HepG2 (cell line): Measurements from ENCODE around the gene RPS6KB2. TPM values are rescaled to one million over a fixed set of nuclear protein-coding genes. Genes with fewer than 3 reads are reported as not detected.

Experiments used
- ATAC-seq: fragments of 200-7000 bp; cut with Tn5 transposase; 3 replicates; pipeline ENCODE4 v1.9.1; 2020; ENCODE audit warnings: mild to moderate bottlenecking, moderate library complexity
- BruUV-seq: library from RNA; stranded (reverse); fragments of 400-500 nt; replicated peaks from 2 replicates; lab custom pipeline; 2021; lab: Mats Ljungman, UMichigan
- CTCF ChIA-PET: fragments of 300-600 bp; formaldehyde crosslinking; extraction: SDS; loops from one replicate; lab custom pipeline; 2021; ENCODE audit warnings: low total read pairs, inconsistent platforms, low intra/inter-chr PET ratio; lab: Yijun Ruan, JAX
- POLR2A ChIA-PET: fragments of 350-600 bp; sonication (Branson Sonifier 250); formaldehyde crosslinking; loops from one replicate; lab custom pipeline; 2020; ENCODE audit warnings: antibody characterized with exemption, inconsistent platforms; lab: Yijun Ruan, JAX
- DNase-seq: peaks from one replicate; pipeline ENCODE4 v3.0.0-alpha.2; 2015; ENCODE audit warnings: low spot score
- FAIRE-seq: peaks from 3 replicates; lab custom pipeline; 2011; peaks lifted over from hg19 to GRCh38; lab: Jason Lieb, UNC
- H2AFZ ChIP-seq: one replicate; pipeline ENCODE4 v1.6.1; 2011; ENCODE audit warnings: low read length, inconsistent platforms
- H3K27ac ChIP-seq: fragments of 300-600 bp; 3 replicates; pipeline ENCODE4 v1.8.0; 2011; ENCODE audit warnings: mixed run types, mild to moderate bottlenecking, mixed read lengths, low read length, inconsistent platforms; ENCODE audit not compliant: insufficient read depth; ENCODE audit errors: extremely low read length
- H3K27me3 ChIP-seq, 2 experiments: fragments of 200-600 bp in 1 of 2; 2 replicates in 1 of 2; 3 replicates in 1 of 2; pipeline versions ENCODE4 v1.6.0 to v1.8.0; 2011; ENCODE audit warnings: low read length in 2 of 2, mild to moderate bottlenecking in 2 of 2, moderate library complexity in 2 of 2, inconsistent platforms in 1 of 2; ENCODE audit not compliant: insufficient read depth in 2 of 2, control insufficient read depth in 1 of 2
- H3K36me3 ChIP-seq, 2 experiments: fragments of 200-600 bp in 1 of 2; replicated peaks in 1 of 2; 2 replicates in 1 of 2; 3 replicates in 1 of 2; pipeline versions ENCODE4 v1.5.1 to v1.8.0; 2011; ENCODE audit warnings: low read length in 2 of 2, inconsistent platforms in 1 of 2; ENCODE audit not compliant: insufficient read depth in 2 of 2, control insufficient read depth in 1 of 2
- H3K4me1 ChIP-seq: 2 replicates; pipeline ENCODE4 v1.5.1; 2012; ENCODE audit warnings: low read length, inconsistent platforms; ENCODE audit not compliant: insufficient read depth
- H3K4me2 ChIP-seq: 2 replicates; pipeline ENCODE4 v1.6.0; 2011; ENCODE audit warnings: low read depth, low read length, inconsistent platforms
- H3K4me3 ChIP-seq, 3 experiments: fragments of 200-600 bp in 1 of 3; sonication (generic), shearing (Covaris generic) in 1 of 3; replicated peaks in 1 of 3; 2 replicates each; pipeline ENCODE4 v1.5.1; 2011 to 2016; ENCODE audit warnings: low read length in 3 of 3, inconsistent platforms in 2 of 3, low read depth in 2 of 3, mild to moderate bottlenecking in 2 of 3, control low read depth in 1 of 3, mixed read lengths in 1 of 3; ENCODE audit not compliant: insufficient read depth in 1 of 3
- H3K79me2 ChIP-seq: one replicate; pipeline ENCODE4 v1.6.1; 2011; ENCODE audit warnings: low read length, inconsistent platforms; ENCODE audit not compliant: insufficient read depth
- H3K9ac ChIP-seq: 2 replicates; pipeline ENCODE4 v1.6.0; 2011; ENCODE audit warnings: mild to moderate bottlenecking, low read depth, low read length, inconsistent platforms; ENCODE audit not compliant: insufficient read depth
- H3K9me3 ChIP-seq: 2 replicates; pipeline ENCODE4 v1.5.1; 2012; ENCODE audit warnings: mild to moderate bottlenecking, low read length
- H4K20me1 ChIP-seq: 2 replicates; pipeline ENCODE4 v1.6.0; 2011; ENCODE audit warnings: inconsistent platforms, mild to moderate bottlenecking, low read length, moderate library complexity; ENCODE audit not compliant: insufficient read depth
- CBFB ChIP-seq: sonication (generic); formaldehyde crosslinking; IDR thresholded peaks from 2 replicates; pipeline ENCODE4 v1.4.0; 2020; ENCODE audit warnings: missing genetic modification reagents
- GMEB2 ChIP-seq: IDR thresholded peaks from 2 replicates; pipeline ENCODE4 v1.6.1; 2016; ENCODE audit warnings: missing biosample characterization, missing genetic modification reagents, low read depth
- HBP1 ChIP-seq: IDR thresholded peaks from 2 replicates; pipeline ENCODE4 v1.6.1; 2016; ENCODE audit warnings: low read depth, control low read depth
- ISL2 ChIP-seq: sonication (generic); formaldehyde crosslinking; IDR thresholded peaks from 2 replicates; pipeline ENCODE4 v1.5.0; 2020; ENCODE audit warnings: missing genetic modification reagents
- KDM2A ChIP-seq: sonication (generic); formaldehyde crosslinking; IDR thresholded peaks from 2 replicates; pipeline ENCODE4 v1.4.0; 2020; ENCODE audit warnings: low read depth, missing genetic modification reagents, borderline replicate concordance
- POLR2G ChIP-seq: fragments of 200-400 bp; formaldehyde crosslinking; IDR thresholded peaks from 2 replicates; pipeline ENCODE4 v1.6.1; 2018; ENCODE audit warnings: mild to moderate bottlenecking, low read depth, low read length, moderate library complexity
- RBAK ChIP-seq: sonication (generic); formaldehyde crosslinking; IDR thresholded peaks from 2 replicates; pipeline ENCODE4 v1.5.1; 2020; ENCODE audit warnings: mild to moderate bottlenecking, missing genetic modification reagents
- TCF12 ChIP-seq, 2 experiments: fragments of 450-650 bp in 1 of 2; sonication (generic) in 1 of 2; formaldehyde crosslinking in 1 of 2; IDR thresholded peaks; 2 replicates each; pipeline versions ENCODE4 v1.6.1 to v1.8.0; 2017 to 2022; ENCODE audit warnings: antibody characterized with exemption in 1 of 2, mild to moderate bottlenecking in 1 of 2, missing genetic modification reagents in 1 of 2, moderate library complexity in 1 of 2
- ZNF124 ChIP-seq: sonication (generic); formaldehyde crosslinking; IDR thresholded peaks from 2 replicates; pipeline ENCODE4 v1.4.0; 2020; ENCODE audit warnings: missing genetic modification reagents
- ZNF629 ChIP-seq: sonication (generic); formaldehyde crosslinking; conservative IDR thresholded peaks from 2 replicates; pipeline ENCODE4 v1.5.0; 2020; ENCODE audit warnings: missing genetic modification reagents
- whole genome bisulfite sequencing: methylation state at CpG from one replicate; pipeline ENCODE4 v1.1.6; 2017; ENCODE audit warnings: low lambda C conversion rate; 5-methylcytosine and 5-hydroxymethylcytosine counted together
- in situ Hi-C: cut with HindIII; loops from 2 replicates; pipeline ENCODE4 v1.10.0; 2017; ENCODE audit warnings: low pct_unique_long_range_greater_than_20kb; ENCODE audit not compliant: extremely low pct_ligation_motif_present
- intact Hi-C: fragments of 100-400 bp; cut with micrococcal nuclease; formaldehyde crosslinking; loops from one replicate; pipeline ENCODE4 v1.10.0; 2022; ENCODE audit not compliant: unreplicated experiment
- polyA plus RNA-seq, 8 experiments: library from polyadenylated mRNA; depleted of rRNA in 3 of 8; stranded (reverse) in 7 of 8; unstranded in 1 of 8; fragments of >200 nt; fragmentation: Illumina TruSeq in 4 of 8; extraction: Trizol in 4 of 8; gene quantifications; 2 replicates each; pipeline versions ENCODE4 v1.2.1 to v1.2.3, GENCODE V29; 2011 to 2016; ENCODE audit warnings: low read depth in 4 of 8, missing spikeins in 1 of 8, mixed read lengths in 1 of 8; ENCODE audit not compliant: insufficient read depth in 1 of 8
- total RNA-seq, 5 experiments: library from RNA; depleted of rRNA; stranded (reverse); fragments of >200 nt; fragmentation: Illumina TruSeq; extraction: Trizol; gene quantifications; 2 replicates each; pipeline ENCODE4 v1.2.3, GENCODE V29; 2016; ENCODE audit warnings: low read depth in 1 of 5
- TF ChIP-seq, protein P1 (sequence below): sonication (generic); formaldehyde crosslinking; IDR thresholded peaks from 2 replicates; pipeline ENCODE4 v1.4.0; 2020; ENCODE audit warnings: mild to moderate bottlenecking, low read depth, missing genetic modification reagents
- TF ChIP-seq, protein P2 (sequence below): sonication (generic); formaldehyde crosslinking; IDR thresholded peaks from 2 replicates; pipeline ENCODE4 v1.5.1; 2020; ENCODE audit warnings: mild to moderate bottlenecking, moderate library complexity, missing genetic modification reagents
- TF ChIP-seq, protein P3 (sequence below): IDR thresholded peaks from 2 replicates; pipeline ENCODE4 v1.6.1; 2012; ENCODE audit warnings: low read depth, low read length, improper control_type of control experiment

RPS6KB2 gene
- total and polyA plus RNA-seq, 2 of the 13 experiments (the other 11 are each of a cell fraction or from before 2014, with no cell fraction given): 52.9 to 54.8 TPM

- peak overlapping the region; percentile 83 for H3K9ac ChIP-seq
- ATAC-seq: peak; percentile 29
- POLR2A ChIA-PET: interaction anchor here (0.6 to 1.4 kb wide), 6 partner anchors 9 to 51 kb away, joined by 3 to 10 read pairs (median 4); partner anchors contain the start of genes GPR152, PPP1CA, RAD9A and RPS6KB2
- TF ChIP-seq GMEB2 (no peak), CBFB (CRISPR knock-in tag) (no peak), HBP1 (no peak), POLR2G (0 out of 2 replicates have a peak, but pooled peaks have one; percentile 31), ZNF124 (no peak), ISL2 (CRISPR knock-in tag) (0 out of 2 replicates have a peak, but pooled peaks have one; percentile 28), ZNF629 (peak; percentile 80), RBAK (CRISPR knock-in tag) (no peak), TCF12 (IDR thresholded peaks at IDR 0.05) (no peak), TCF12 (CRISPR knock-in tag; IDR thresholded peaks at IDR 0.05) (no peak), KDM2A (CRISPR knock-in tag) (peak; percentile 29; the same call in 1 of the 2 replicates)
- TF ChIP-seq, protein P1, sequence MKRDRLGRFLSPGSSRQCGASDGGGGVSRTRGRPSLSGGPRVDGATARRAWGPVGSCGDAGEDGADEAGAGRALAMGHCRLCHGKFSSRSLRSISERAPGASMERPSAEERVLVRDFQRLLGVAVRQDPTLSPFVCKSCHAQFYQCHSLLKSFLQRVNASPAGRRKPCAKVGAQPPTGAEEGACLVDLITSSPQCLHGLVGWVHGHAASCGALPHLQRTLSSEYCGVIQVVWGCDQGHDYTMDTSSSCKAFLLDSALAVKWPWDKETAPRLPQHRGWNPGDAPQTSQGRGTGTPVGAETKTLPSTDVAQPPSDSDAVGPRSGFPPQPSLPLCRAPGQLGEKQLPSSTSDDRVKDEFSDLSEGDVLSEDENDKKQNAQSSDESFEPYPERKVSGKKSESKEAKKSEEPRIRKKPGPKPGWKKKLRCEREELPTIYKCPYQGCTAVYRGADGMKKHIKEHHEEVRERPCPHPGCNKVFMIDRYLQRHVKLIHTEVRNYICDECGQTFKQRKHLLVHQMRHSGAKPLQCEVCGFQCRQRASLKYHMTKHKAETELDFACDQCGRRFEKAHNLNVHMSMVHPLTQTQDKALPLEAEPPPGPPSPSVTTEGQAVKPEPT: no peak
- TF ChIP-seq, protein P2, sequence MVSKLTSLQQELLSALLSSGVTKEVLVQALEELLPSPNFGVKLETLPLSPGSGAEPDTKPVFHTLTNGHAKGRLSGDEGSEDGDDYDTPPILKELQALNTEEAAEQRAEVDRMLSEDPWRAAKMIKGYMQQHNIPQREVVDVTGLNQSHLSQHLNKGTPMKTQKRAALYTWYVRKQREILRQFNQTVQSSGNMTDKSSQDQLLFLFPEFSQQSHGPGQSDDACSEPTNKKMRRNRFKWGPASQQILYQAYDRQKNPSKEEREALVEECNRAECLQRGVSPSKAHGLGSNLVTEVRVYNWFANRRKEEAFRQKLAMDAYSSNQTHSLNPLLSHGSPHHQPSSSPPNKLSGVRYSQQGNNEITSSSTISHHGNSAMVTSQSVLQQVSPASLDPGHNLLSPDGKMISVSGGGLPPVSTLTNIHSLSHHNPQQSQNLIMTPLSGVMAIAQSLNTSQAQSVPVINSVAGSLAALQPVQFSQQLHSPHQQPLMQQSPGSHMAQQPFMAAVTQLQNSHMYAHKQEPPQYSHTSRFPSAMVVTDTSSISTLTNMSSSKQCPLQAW (CRISPR knock-in tag): no peak
- TF ChIP-seq, protein P3, sequence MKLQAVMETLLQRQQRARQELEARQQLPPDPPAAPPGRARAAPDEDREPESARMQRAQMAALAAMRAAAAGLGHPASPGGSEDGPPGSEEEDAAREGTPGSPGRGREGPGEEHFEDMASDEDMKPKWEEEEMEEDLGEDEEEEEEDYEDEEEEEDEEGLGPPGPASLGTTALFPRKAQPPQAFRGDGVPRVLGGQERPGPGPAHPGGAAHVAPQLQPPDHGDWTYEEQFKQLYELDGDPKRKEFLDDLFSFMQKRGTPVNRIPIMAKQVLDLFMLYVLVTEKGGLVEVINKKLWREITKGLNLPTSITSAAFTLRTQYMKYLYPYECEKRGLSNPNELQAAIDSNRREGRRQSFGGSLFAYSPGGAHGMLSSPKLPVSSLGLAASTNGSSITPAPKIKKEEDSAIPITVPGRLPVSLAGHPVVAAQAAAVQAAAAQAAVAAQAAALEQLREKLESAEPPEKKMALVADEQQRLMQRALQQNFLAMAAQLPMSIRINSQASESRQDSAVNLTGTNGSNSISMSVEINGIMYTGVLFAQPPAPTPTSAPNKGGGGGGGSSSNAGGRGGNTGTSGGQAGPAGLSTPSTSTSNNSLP: no peak
Observed at GRCh38 chr11:67442504-67443404, 14.5 kb downstream of the RPS6KB2 start.

More at GRCh38 chr11:67442504-67443404, 14.5 kb downstream of the RPS6KB2 start:
- DNase-seq (no peak), FAIRE-seq (no peak)
- H3K27ac ChIP-seq: peak overlapping the region; percentile 63
- H3K9me3 ChIP-seq: no peaks in the 10 kb centered on the region
- peak overlapping the region; percentile 84 to 97 (median 92) for H3K4me3 ChIP-seq
- H4K20me1 ChIP-seq: no peaks in the 10 kb centered on the region
- CTCF ChIA-PET: no interaction called here
- H2AFZ ChIP-seq: no peak overlapping the region
- H3K36me3 ChIP-seq: peaks cover 0 to 4% of the 10 kb centered on the region in 2 experiments; a peak in 2 of 5 replicates
- in situ Hi-C loops (no loop called here), intact Hi-C loops (loop anchor here (2.0 kb wide), 1 partner anchor 14 kb away; the partner anchor contains the start of gene RPS6KB2)
- H3K4me1 ChIP-seq: peaks cover 27% of the 10 kb centered on the region
- peak overlapping the region; percentile 87 for H3K4me2 ChIP-seq
- H3K79me2 ChIP-seq: peaks cover 3% of the 10 kb centered on the region
- no TSS peak for BruUV-seq
- WGBS: 4% methylated on average over 14 of the region's 45 CpGs
- H3K27me3 ChIP-seq: peaks cover 0 to 1% of the 10 kb centered on the region in 2 experiments; a peak in 1 of 5 replicates
